Measurements from ENCODE around the gene KIAA1958.

KIAA1958 gene

GRCh38 chr9:112700085-112700484, 213.5 kb downstream of the KIAA1958 start:
- DNase-seq (ENCODE audit: extremely low read depth, insufficient read length): no peak
- no peaks in the 10 kb centered on the region for H3K27me3 ChIP-seq (replicated peaks; ENCODE audit: control insufficient read depth, insufficient read depth, low read length)
- no peaks in the 10 kb centered on the region; the same call in 1 of the 2 replicates for H3K36me3 ChIP-seq (ENCODE audit: control insufficient read depth, insufficient read depth, low read length)
- TF ChIP-seq CTCF (IDR thresholded peaks at IDR 0.05; ENCODE audit: insufficient read depth, low read length, poor library complexity, severe bottlenecking): no peak
- no peak overlapping the region for H3K4me3 ChIP-seq (replicated peaks; ENCODE audit: low read depth, low read length)

DNA sequence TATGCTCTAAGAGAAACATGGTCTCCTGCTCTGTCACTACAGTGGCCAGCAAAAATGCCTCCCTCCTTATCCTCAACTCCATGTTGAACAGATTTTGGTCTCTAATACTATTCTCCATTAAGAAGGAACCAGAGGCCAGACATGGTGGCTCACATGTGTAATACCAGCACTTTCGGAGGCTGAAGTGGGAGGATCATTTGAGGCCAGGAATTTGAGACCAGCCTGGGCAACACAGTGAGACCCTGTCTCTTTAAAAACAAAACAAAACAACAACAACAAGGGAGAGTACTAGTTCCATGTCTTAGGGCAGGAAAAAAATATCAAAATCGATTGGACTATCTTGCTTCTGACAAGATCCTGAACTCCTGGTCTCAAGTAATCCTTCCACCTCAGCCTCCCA, 216.7 kb downstream of the KIAA1958 start:
- DNase-seq (ENCODE audit: extremely low read depth, insufficient read length): no peak
- H3K27me3 ChIP-seq (replicated peaks; ENCODE audit: control insufficient read depth, insufficient read depth, low read length): no peaks in the 10 kb centered on the region
- TF ChIP-seq CTCF (IDR thresholded peaks at IDR 0.05; ENCODE audit: insufficient read depth, low read length, poor library complexity, severe bottlenecking): no peak
- no peaks in the 10 kb centered on the region; the same call in 1 of the 2 replicates for H3K36me3 ChIP-seq (ENCODE audit: control insufficient read depth, insufficient read depth, low read length)
- no peak overlapping the region for H3K4me3 ChIP-seq (replicated peaks; ENCODE audit: low read depth, low read length)

DNA sequence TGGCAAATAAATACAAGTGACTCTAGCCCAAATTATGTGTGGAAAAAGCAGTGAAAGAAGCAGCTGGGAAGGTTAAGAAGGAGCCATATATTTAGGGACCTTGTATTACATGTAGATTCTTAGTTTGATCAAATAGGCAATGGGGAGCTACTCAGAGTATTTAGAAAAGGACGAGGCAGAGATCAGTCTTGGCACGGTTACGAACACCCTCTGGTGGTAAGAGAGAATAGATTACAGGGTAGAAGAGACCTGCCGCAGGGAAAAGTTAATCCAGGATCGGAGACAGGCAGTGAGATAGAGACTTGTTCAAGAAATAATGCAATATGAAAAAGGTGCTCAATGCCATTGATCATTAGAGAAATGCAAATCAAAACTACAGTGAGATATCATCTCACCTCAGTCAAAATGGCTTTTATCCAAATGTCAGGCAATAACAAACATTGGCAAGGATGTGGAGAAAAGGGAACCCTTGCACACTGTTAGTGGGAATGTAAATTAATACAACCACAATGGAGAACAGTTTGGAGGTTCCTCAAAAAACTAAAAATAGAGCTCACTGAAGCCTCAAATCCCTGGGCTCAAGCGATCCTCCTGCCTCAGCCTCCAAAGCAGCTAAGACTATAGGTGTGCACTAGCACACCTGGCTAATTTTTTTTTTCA, 219.3 kb downstream of the KIAA1958 start:
- no peaks in the 10 kb centered on the region for H3K27me3 ChIP-seq (replicated peaks; ENCODE audit: control insufficient read depth, insufficient read depth, low read length)
- no peaks in the 10 kb centered on the region; the same call in 1 of the 2 replicates for H3K36me3 ChIP-seq (ENCODE audit: control insufficient read depth, insufficient read depth, low read length)
- DNase-seq (ENCODE audit: extremely low read depth, insufficient read length): no peak
- no peak overlapping the region for H3K4me3 ChIP-seq (replicated peaks; ENCODE audit: low read depth, low read length)
- no peak for TF ChIP-seq CTCF (IDR thresholded peaks at IDR 0.05; ENCODE audit: insufficient read depth, low read length, poor library complexity, severe bottlenecking)

GRCh38 chr9:112711050-112711689, 224.5 kb downstream of the KIAA1958 start:
- TF ChIP-seq CTCF (IDR thresholded peaks at IDR 0.05; ENCODE audit: insufficient read depth, low read length, poor library complexity, severe bottlenecking): peak; percentile 41
- no peak overlapping the region for H3K4me3 ChIP-seq (replicated peaks; ENCODE audit: low read depth, low read length)
- DNase-seq (ENCODE audit: extremely low read depth, insufficient read length): no peak
- H3K36me3 ChIP-seq (ENCODE audit: control insufficient read depth, insufficient read depth, low read length): no peaks in the 10 kb centered on the region; the same call in 1 of the 2 replicates
- no peaks in the 10 kb centered on the region for H3K27me3 ChIP-seq (replicated peaks; ENCODE audit: control insufficient read depth, insufficient read depth, low read length)

DNA sequence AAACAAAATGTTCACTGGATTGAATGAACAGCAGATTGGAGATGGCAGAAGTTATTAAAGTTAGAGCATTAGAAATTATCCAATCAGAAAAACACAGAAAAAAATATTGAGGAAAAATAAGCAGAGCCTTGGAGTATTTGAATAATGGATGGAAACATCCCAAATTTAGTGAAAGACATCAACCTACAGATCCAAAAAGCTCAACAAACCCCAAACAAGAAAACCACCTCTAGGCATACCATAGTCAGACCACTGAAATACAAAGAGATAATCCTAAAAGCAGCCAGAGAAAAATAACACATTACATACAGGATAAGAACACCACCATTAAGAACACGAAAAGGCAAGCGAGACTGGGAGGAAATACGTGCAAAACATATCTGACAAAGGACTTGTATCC, 226.1 kb downstream of the KIAA1958 start:
- DNase-seq (ENCODE audit: extremely low read depth, insufficient read length): no peak
- Histone ChIP-seq H3K4me3 (replicated peaks; ENCODE audit: low read depth, low read length) (no peak overlapping the region), H3K27me3 (replicated peaks; ENCODE audit: control insufficient read depth, insufficient read depth, low read length) (no peaks in the 10 kb centered on the region), H3K36me3 (ENCODE audit: control insufficient read depth, insufficient read depth, low read length) (no peaks in the 10 kb centered on the region; the same call in 1 of the 2 replicates)
- no peak for TF ChIP-seq CTCF (IDR thresholded peaks at IDR 0.05; ENCODE audit: insufficient read depth, low read length, poor library complexity, severe bottlenecking)

Measured in GM06990 (cell line).